Ectodermal cell (in vitro differentiated cells): ENCODE measurements around the gene GNRH2.
A peak's percentile ranks its signal among the peaks of the same experiment; 100 is the strongest.

Experiments used
- H3K27ac ChIP-seq: 2 replicates; pipeline ENCODE4 v1.7.0; 2013; ENCODE audit warnings: mild to moderate bottlenecking, low read depth, low read length; ENCODE audit not compliant: insufficient read depth, poor library complexity, severe bottlenecking
- H3K27me3 ChIP-seq: 2 replicates; pipeline ENCODE4 v1.7.0; 2013; ENCODE audit warnings: mild to moderate bottlenecking, low read length; ENCODE audit not compliant: insufficient read depth, control insufficient read depth, poor library complexity, severe bottlenecking
- H3K36me3 ChIP-seq: one replicate; pipeline ENCODE4 v1.7.0; 2013; ENCODE audit warnings: low read length; ENCODE audit not compliant: control insufficient read depth, insufficient read depth
- H3K4me1 ChIP-seq: one replicate; pipeline ENCODE4 v1.7.0; 2013; ENCODE audit warnings: low read length; ENCODE audit not compliant: control insufficient read depth, insufficient read depth
- H3K4me3 ChIP-seq: 2 replicates; pipeline ENCODE4 v1.7.0; 2013; ENCODE audit warnings: low read depth, low read length, control low read depth; ENCODE audit not compliant: insufficient read depth
- H3K9me3 ChIP-seq: 2 replicates; pipeline ENCODE4 v1.7.0; 2013; ENCODE audit warnings: mild to moderate bottlenecking, low read length, moderate library complexity; ENCODE audit not compliant: control insufficient read depth
- WGBS, 2 experiments: methylation state at CpG; one replicate each; pipeline ENCODE4 v1.1.7; 2013; ENCODE audit warnings: missing lambda C conversion rate in 2 of 2; 5-methylcytosine and 5-hydroxymethylcytosine counted together

GNRH2 gene

GRCh38 chr20:3084283-3084985 lies 41.0 kb downstream of the GNRH2 start, which contains the start of gene AVP:
Gene AVP (minus strand): TSS chr20:3084724. CDS start chr20:3084674, 50 bp downstream.
- no peaks in the 10 kb centered on the region for H3K4me1 ChIP-seq
- no peak within 1 kb of the TSS for H3K4me3 ChIP-seq
- 88 to 89% methylated on average over 28 of the region's 28 CpGs for WGBS, 2 experiments
- peaks cover 50% of the 10 kb centered on the region for H3K27me3 ChIP-seq
- no peaks in the 10 kb centered on the region for H3K36me3 ChIP-seq
- H3K9me3 ChIP-seq, result no peaks in the 10 kb centered on the region
- H3K27ac ChIP-seq, result no peak within 1 kb of the TSS

- no peaks in the 10 kb centered on the region for H3K4me1 ChIP-seq
- no peak overlapping the region for H3K27ac ChIP-seq
- no peak overlapping the region for H3K4me3 ChIP-seq
- H3K9me3 ChIP-seq, result no peaks in the 10 kb centered on the region
- H3K36me3 ChIP-seq, result no peaks in the 10 kb centered on the region
- H3K27me3 ChIP-seq, result peaks cover 52% of the 10 kb centered on the region
- 87 to 89% methylated on average over 7 of the region's 7 CpGs for WGBS, 2 experiments
Measured at GRCh38 chr20:3084986-3085360, 41.6 kb downstream of the GNRH2 start.

- Histone ChIP-seq H3K27ac (no peak overlapping the region), H3K27me3 (peaks cover 52% of the 10 kb centered on the region), H3K36me3 (no peaks in the 10 kb centered on the region), H3K4me1 (no peaks in the 10 kb centered on the region), H3K4me3 (no peak overlapping the region), H3K9me3 (no peaks in the 10 kb centered on the region)
- 92 to 93% methylated on average over 8 of the region's 8 CpGs for WGBS, 2 experiments
Measured at GRCh38 chr20:3085571-3086072, 42.2 kb downstream of the GNRH2 start.

- Histone ChIP-seq H3K4me1 (no peaks in the 10 kb centered on the region), H3K27me3 (peaks cover 47% of the 10 kb centered on the region), H3K36me3 (no peaks in the 10 kb centered on the region), H3K27ac (no peak overlapping the region), H3K4me3 (no peak overlapping the region), H3K9me3 (no peaks in the 10 kb centered on the region)
- 80 to 83% methylated on average over 7 of the region's 7 CpGs for WGBS, 2 experiments
Measured at GRCh38 chr20:3088031-3088430, 44.6 kb downstream of the GNRH2 start.

- H3K27me3 ChIP-seq, result peaks cover 40% of the 10 kb centered on the region
- no peak overlapping the region for H3K27ac ChIP-seq
- H3K4me1 ChIP-seq, result no peaks in the 10 kb centered on the region
- 38 to 68% methylated on average over 1 of the region's 1 CpG for WGBS, 2 experiments
- H3K4me3 ChIP-seq, result no peak overlapping the region
- H3K36me3 ChIP-seq, result no peaks in the 10 kb centered on the region
- H3K9me3 ChIP-seq, result no peaks in the 10 kb centered on the region
Measured at GRCh38 chr20:3090565-3090964, 47.1 kb downstream of the GNRH2 start.

- Histone ChIP-seq H3K36me3 (no peaks in the 10 kb centered on the region), H3K27me3 (peaks cover 40% of the 10 kb centered on the region), H3K27ac (no peak overlapping the region), H3K4me3 (peak overlapping the region; percentile 27), H3K4me1 (no peaks in the 10 kb centered on the region), H3K9me3 (no peaks in the 10 kb centered on the region)
- 22 to 27% methylated on average over 81 of the region's 81 CpGs for WGBS, 2 experiments
Measured at GRCh38 chr20:3092611-3093379, 49.4 kb downstream of the GNRH2 start.

- Histone ChIP-seq H3K27ac (no peak overlapping the region), H3K4me3 (no peak overlapping the region), H3K9me3 (no peaks in the 10 kb centered on the region), H3K36me3 (no peaks in the 10 kb centered on the region), H3K4me1 (no peaks in the 10 kb centered on the region), H3K27me3 (peaks cover 40% of the 10 kb centered on the region)
- 91 to 93% methylated on average over 9 to 10 of the region's 10 CpGs for WGBS, 2 experiments
Measured at GRCh38 chr20:3093861-3094361, 50.5 kb downstream of the GNRH2 start.

GRCh38 chr20:3094848-3095629 lies 51.6 kb downstream of the GNRH2 start:
- WGBS, 2 experiments, result 92% methylated on average over 13 of the region's 13 CpGs
- H3K27me3 ChIP-seq, result peaks cover 36% of the 10 kb centered on the region
- H3K36me3 ChIP-seq, result no peaks in the 10 kb centered on the region
- no peak overlapping the region for H3K27ac ChIP-seq
- H3K4me3 ChIP-seq, result no peak overlapping the region
- no peaks in the 10 kb centered on the region for H3K4me1 ChIP-seq
- no peaks in the 10 kb centered on the region for H3K9me3 ChIP-seq
